Measurements from ENCODE around the gene DEFB108B.

- no peak for TF ChIP-seq CTCF (IDR thresholded peaks at IDR 0.05)
- TF ChIP-seq POLR2A (IDR thresholded peaks at IDR 0.05) = no peak
- TF ChIP-seq POLR2AphosphoS5 (IDR thresholded peaks at IDR 0.05; ENCODE audit: insufficient read depth in 1 of 2, low read depth in 1 of 2) = no peak
These were observed 10.9 kb downstream of the DEFB108B start for GRCh38 chr11:71843858-71844257.
